MCF 10A (cell line): Measurements from ENCODE around the gene TCEANC2. TPM values are rescaled to one million over a fixed set of nuclear protein-coding genes. Genes with fewer than 3 reads are reported as not detected.

Experiments
- BruUV-seq: library from RNA; stranded (reverse); fragments of 400-500 nt; replicated peaks from 2 replicates; lab custom pipeline; 2021; lab: Mats Ljungman, UMichigan
- CTCF ChIA-PET: fragments of 300-600 bp; sonication (Branson Sonifier 250); formaldehyde crosslinking; extraction: SDS; loops from one replicate; lab custom pipeline; 2021; ENCODE audit warnings: antibody characterized with exemption, inconsistent platforms; lab: Yijun Ruan, JAX
- POLR2A ChIA-PET: fragments of 300-600, 350-650 bp; sonication (Branson Sonifier 250); formaldehyde crosslinking; extraction: SDS; loops from one replicate; lab custom pipeline; 2020; ENCODE audit warnings: antibody characterized with exemption, inconsistent platforms; lab: Yijun Ruan, JAX
- DNase-seq: peaks from one replicate; pipeline ENCODE4 v3.0.0-alpha.2; 2018; ENCODE audit not compliant: unreplicated experiment
- H3K27ac Mint-ChIP-seq: one replicate; pipeline ENCODE4 v1.8.0; 2022; ENCODE audit warnings: mild to moderate bottlenecking, low read depth, mixed read lengths; ENCODE audit not compliant: unreplicated experiment
- H3K27me3 Mint-ChIP-seq: one replicate; pipeline ENCODE4 v1.8.0; 2022; ENCODE audit warnings: mixed read lengths; ENCODE audit not compliant: insufficient read depth, unreplicated experiment
- H3K36me3 Mint-ChIP-seq: one replicate; pipeline ENCODE4 v1.8.0; 2022; ENCODE audit warnings: mild to moderate bottlenecking, moderate library complexity, mixed read lengths; ENCODE audit not compliant: insufficient read depth, unreplicated experiment
- H3K4me1 Mint-ChIP-seq: one replicate; pipeline ENCODE4 v1.8.0; 2022; ENCODE audit warnings: mixed read lengths; ENCODE audit not compliant: insufficient read depth, unreplicated experiment
- H3K4me3 Mint-ChIP-seq: one replicate; pipeline ENCODE4 v1.8.0; 2022; ENCODE audit warnings: mild to moderate bottlenecking, moderate library complexity, mixed read lengths; ENCODE audit not compliant: unreplicated experiment
- H3K9me3 Mint-ChIP-seq: one replicate; pipeline ENCODE4 v1.8.0; 2022; ENCODE audit warnings: mixed read lengths; ENCODE audit not compliant: unreplicated experiment
- intact Hi-C: fragments of 100-400 bp; cut with micrococcal nuclease; formaldehyde crosslinking; loops from 2 replicates; pipeline ENCODE4 v1.14.1; 2022
- total RNA-seq: library from RNA; stranded (reverse); gene quantifications from 2 replicates; pipeline ENCODE4 v1.2.3, GENCODE V29; 2022
- TF ChIP-seq, protein P1 (sequence below): fragments of 200-600 bp; IDR thresholded peaks from one replicate; pipeline ENCODE4 v1.8.0; 2022; ENCODE audit warnings: antibody characterized with exemption, mild to moderate bottlenecking; ENCODE audit not compliant: unreplicated experiment

Gene TCEANC2
- total RNA-seq, 1 experiment from 2014 or later = 3.6 TPM

DNA sequence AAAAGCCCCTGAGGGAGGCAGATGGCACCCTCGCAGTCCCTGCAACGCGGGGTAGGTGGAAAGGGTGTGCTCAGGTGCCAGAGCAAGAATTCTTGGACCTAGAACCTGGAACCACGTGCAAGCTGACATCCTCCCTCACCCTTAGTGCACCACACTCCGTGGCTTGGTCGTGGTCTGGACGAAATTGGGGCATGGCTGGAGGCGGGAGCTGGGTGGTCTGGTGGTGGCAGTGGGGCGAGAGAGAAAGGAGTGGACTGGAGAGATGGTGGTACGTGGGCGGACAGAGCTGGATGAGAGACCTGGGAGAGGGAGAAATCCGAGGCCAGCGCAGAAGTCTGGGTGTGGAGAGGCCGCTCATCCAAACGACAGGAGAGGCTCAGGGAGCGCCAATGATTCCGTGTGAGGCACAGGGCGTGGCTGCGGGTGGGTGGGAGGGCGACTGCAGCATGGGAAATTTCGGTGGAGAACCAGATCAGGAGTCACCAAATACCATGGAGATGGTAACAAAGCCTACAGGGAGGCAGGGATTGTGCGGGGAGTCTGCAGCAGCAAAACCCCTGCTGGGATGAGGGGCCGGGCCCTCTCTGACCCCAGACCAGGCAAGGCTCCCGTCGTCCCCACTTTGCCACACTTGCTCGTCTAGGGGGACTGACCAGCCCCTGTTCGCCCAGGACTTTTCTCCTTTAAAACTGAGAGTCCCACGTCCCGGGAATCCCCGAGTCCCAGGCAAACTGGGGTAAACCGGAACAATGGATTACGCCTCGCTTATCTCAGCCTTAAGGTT is 67.5 kb downstream of the TCEANC2 start:
- TF ChIP-seq, protein P1, sequence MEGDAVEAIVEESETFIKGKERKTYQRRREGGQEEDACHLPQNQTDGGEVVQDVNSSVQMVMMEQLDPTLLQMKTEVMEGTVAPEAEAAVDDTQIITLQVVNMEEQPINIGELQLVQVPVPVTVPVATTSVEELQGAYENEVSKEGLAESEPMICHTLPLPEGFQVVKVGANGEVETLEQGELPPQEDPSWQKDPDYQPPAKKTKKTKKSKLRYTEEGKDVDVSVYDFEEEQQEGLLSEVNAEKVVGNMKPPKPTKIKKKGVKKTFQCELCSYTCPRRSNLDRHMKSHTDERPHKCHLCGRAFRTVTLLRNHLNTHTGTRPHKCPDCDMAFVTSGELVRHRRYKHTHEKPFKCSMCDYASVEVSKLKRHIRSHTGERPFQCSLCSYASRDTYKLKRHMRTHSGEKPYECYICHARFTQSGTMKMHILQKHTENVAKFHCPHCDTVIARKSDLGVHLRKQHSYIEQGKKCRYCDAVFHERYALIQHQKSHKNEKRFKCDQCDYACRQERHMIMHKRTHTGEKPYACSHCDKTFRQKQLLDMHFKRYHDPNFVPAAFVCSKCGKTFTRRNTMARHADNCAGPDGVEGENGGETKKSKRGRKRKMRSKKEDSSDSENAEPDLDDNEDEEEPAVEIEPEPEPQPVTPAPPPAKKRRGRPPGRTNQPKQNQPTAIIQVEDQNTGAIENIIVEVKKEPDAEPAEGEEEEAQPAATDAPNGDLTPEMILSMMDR = no peak
- Mint-ChIP-seq H3K4me1 (no peaks in the 10 kb centered on the region), H3K27ac (no peak overlapping the region), H3K36me3 (no peaks in the 10 kb centered on the region), H3K4me3 (no peak overlapping the region), H3K27me3 (no peaks in the 10 kb centered on the region), H3K9me3 (no peaks in the 10 kb centered on the region)
- ChIA-PET CTCF (interaction anchor here (0.5 to 0.8 kb wide), 7 partner anchors 13 to 374 kb away, joined by 3 to 6 read pairs (median 3); no protein-coding TSS in a partner anchor), POLR2A (interaction anchor here (1.6 to 2.1 kb wide), 2 partner anchors 9 to 79 kb away, joined by 4 to 7 read pairs; partner anchors contain the start of genes CYB5RL and MRPL37)
- DNase-seq = no peak
- no TSS peak for BruUV-seq
- intact Hi-C loops = loop anchor here (1.0 to 2.0 kb wide), 2 partner anchors 286 to 368 kb away; no protein-coding TSS in a partner anchor

DNA sequence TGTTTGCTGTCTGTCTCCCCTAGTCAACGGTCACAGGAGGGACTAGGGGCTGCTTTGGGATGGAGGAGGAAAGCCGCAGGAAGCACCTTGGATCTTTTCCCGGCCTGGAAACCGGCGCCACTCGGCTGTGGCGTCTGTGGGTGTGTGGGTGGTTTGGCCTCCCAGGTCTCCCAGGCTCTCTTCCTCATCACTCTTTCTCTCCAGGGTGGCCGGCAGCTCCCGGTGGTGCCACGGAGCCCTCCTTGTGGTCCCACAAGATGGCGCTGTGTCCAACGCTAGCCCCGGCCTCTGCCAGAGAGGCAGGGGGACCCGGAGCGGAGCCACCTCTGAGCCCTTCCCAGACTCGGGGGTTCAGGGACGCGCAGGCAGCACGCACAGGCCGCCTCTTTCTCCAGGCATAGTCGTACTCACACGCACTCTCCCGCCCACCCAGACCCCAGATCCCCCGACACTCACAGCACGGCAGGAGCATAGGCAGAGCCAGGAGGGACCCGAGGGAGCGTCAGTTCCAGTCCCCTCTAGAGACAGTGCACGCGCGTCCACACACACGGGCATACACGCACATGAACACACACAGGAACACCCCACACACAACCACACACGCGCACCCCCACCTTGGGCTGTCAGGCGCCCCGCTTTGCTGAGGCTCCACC is 68.2 kb downstream of the TCEANC2 start:
- TF ChIP-seq, protein P1 = peak; percentile 58
- no peaks in the 10 kb centered on the region for H3K36me3 Mint-ChIP-seq
- BruUV-seq = no TSS peak
- H3K27ac Mint-ChIP-seq = no peak overlapping the region
- ChIA-PET CTCF (interaction anchor here (0.5 to 1.0 kb wide), 10 partner anchors 14 to 373 kb away, joined by 3 to 6 read pairs (median 3); no protein-coding TSS in a partner anchor), POLR2A (interaction anchor here (1.6 to 2.1 kb wide), 2 partner anchors 10 to 79 kb away, joined by 4 to 7 read pairs; partner anchors contain the start of genes CYB5RL and MRPL37)
- intact Hi-C loops = loop anchor here (1.0 to 2.0 kb wide), 2 partner anchors 286 to 367 kb away; no protein-coding TSS in a partner anchor
- H3K9me3 Mint-ChIP-seq = no peaks in the 10 kb centered on the region
- DNase-seq = peak; percentile 65
- no peaks in the 10 kb centered on the region for H3K4me1 Mint-ChIP-seq
- H3K27me3 Mint-ChIP-seq = no peaks in the 10 kb centered on the region
- no peak overlapping the region for H3K4me3 Mint-ChIP-seq

DNA sequence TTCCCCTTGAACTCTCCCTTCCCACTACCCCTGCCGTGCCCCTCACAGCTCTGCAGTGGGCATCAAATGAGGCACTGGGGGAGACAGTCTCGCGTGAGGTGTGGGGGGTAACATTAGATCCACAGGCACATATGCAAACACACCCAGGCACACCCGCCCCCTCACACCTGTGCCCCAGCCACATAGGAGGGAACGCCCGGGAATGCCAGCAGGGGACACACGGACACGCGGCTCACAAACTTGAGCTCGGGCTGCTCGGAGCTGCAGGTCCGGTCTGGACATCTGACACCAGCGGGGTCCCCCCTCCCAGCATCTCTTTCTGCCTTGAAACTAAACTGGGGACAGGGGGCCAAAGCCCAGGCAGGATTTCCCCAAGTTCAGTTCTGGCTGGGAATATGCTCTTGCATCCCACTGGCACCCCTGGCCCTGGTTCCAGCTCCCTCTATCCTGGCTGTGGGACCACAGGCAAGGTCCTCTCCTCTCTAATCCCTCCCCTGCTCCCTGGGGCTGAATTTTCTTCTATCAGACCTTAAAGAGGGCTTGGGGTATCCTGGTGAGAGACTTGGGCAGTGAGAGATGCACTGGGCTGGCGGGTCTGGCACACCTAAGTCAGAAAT is 68.8 kb downstream of the TCEANC2 start:
- no peak overlapping the region for H3K27ac Mint-ChIP-seq
- H3K36me3 Mint-ChIP-seq = no peaks in the 10 kb centered on the region
- ChIA-PET CTCF (interaction anchor here (0.5 to 1.2 kb wide), 9 partner anchors 10 to 845 kb away, joined by 3 to 4 read pairs (median 3); no protein-coding TSS in a partner anchor), POLR2A (interaction anchor here (1.6 to 2.1 kb wide), 2 partner anchors 11 to 78 kb away, joined by 4 to 7 read pairs; partner anchors contain the start of genes CYB5RL and MRPL37)
- no peak overlapping the region for H3K4me3 Mint-ChIP-seq
- no peaks in the 10 kb centered on the region for H3K4me1 Mint-ChIP-seq
- H3K9me3 Mint-ChIP-seq = no peaks in the 10 kb centered on the region
- no TSS peak for BruUV-seq
- no peaks in the 10 kb centered on the region for H3K27me3 Mint-ChIP-seq
- TF ChIP-seq, protein P1 = no peak
- no peak for DNase-seq
- intact Hi-C loops = no loop called here
